Effector memory CD8-positive, alpha-beta T cell (primary cell): Measurements from ENCODE around the gene KRTAP10-9.
"Not testable (repeated sequence)": the region's sequence is repeated elsewhere in the genome, so short reads cannot be mapped to it uniquely, and the experiment has no call there.

ENCODE experiments used
- ATAC-seq: fragments of 150-1000 bp; cut with Tn5 transposase; replicated peaks from 2 replicates; pipeline ENCODE4 v1.10.0; 2021; ENCODE audit warnings: mild to moderate bottlenecking, moderate library complexity
- DNase-seq, 3 experiments: peaks; one replicate each; pipeline ENCODE4 v3.0.0; 2021
- H3K27ac Mint-ChIP-seq, 2 donors: one replicate each; pipeline ENCODE4 v1.8.0; 2022; ENCODE audit warnings: mild to moderate bottlenecking in 2 of 2, mixed read lengths in 2 of 2, moderate library complexity in 2 of 2
- H3K27me3 Mint-ChIP-seq, 2 donors: one replicate each; pipeline ENCODE4 v1.8.0; 2022; ENCODE audit warnings: mixed read lengths in 2 of 2
- H3K36me3 Mint-ChIP-seq: one replicate; pipeline ENCODE4 v1.8.0; 2022; ENCODE audit warnings: mild to moderate bottlenecking, moderate library complexity, mixed read lengths; ENCODE audit not compliant: insufficient read depth
- H3K4me1 Mint-ChIP-seq, 2 donors: one replicate each; pipeline ENCODE4 v1.8.0; 2022; ENCODE audit warnings: low read depth in 2 of 2, mixed read lengths in 2 of 2
- H3K4me3 Mint-ChIP-seq, 2 donors: one replicate each; pipeline ENCODE4 v1.8.0; 2022; ENCODE audit warnings: mild to moderate bottlenecking in 2 of 2, mixed read lengths in 2 of 2, moderate library complexity in 2 of 2
- H3K9me3 Mint-ChIP-seq, 2 donors: one replicate each; pipeline ENCODE4 v1.8.0; 2022; ENCODE audit warnings: mixed read lengths in 2 of 2
- total RNA-seq, 9 experiments: gene quantifications; one replicate each; lab custom pipeline; 2026; lab: John Stamatoyannopoulos, UW

The KRTAP10-9 gene, protein sequence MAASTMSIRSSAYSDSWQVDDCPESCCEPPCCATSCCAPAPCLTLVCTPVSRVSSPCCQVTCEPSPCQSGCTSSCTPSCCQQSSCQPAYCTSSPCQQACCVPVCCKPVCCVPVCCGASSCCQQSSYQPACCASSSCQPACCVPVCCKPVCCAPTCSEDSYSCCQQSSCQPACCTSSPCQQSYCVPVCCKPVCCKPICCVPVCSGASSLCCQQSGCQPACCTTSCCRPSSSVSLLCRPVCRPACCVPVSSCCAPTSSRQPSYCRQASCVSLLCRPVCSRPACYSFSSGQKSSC
- total RNA-seq, result 0 to 0.13 (median 0) reads per million in 9 experiments

DNA sequence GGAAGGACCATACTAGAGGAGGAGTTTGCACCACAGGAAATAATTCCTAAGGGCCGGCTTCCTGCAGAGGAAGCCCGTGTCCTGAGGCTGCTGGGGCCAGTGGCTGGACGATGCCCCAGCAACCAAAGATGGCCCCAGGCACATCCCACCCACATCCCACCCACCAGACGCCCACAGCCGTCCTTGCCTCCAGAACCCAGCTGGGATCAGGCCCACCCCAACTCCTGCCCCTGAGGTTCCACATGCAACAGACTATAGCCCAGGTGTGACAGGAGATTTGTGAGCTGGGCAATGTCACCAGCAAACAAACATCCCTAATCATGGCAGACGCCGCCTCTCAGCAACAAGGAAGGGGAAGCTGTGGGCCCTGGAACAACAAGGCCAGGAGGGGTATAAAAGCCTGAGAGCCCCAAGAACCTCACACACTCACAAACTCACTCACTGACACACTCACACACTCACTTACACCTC is at the start of gene KRTAP10-9:
Gene KRTAP10-9 (plus strand): TSS at position 421 of the 471 bp plus-strand sequence. CDS start 79 bp downstream, outside the sequence.
- no peak for DNase-seq
- peaks cover 23 to 46% of the 10 kb centered on the region in 2 donors for H3K9me3 Mint-ChIP-seq
- no peak for ATAC-seq
- peaks cover 13% of the 10 kb centered on the region for H3K36me3 Mint-ChIP-seq
- H3K4me3 Mint-ChIP-seq, result peak within 1 kb of the TSS; percentile 68 to 75
- peaks cover 42 to 56% of the 10 kb centered on the region in 2 donors for H3K4me1 Mint-ChIP-seq
- peak within 1 kb of the TSS; percentile 89 to 90 for H3K27ac Mint-ChIP-seq
- no peaks in the 10 kb centered on the region for H3K27me3 Mint-ChIP-seq

DNA sequence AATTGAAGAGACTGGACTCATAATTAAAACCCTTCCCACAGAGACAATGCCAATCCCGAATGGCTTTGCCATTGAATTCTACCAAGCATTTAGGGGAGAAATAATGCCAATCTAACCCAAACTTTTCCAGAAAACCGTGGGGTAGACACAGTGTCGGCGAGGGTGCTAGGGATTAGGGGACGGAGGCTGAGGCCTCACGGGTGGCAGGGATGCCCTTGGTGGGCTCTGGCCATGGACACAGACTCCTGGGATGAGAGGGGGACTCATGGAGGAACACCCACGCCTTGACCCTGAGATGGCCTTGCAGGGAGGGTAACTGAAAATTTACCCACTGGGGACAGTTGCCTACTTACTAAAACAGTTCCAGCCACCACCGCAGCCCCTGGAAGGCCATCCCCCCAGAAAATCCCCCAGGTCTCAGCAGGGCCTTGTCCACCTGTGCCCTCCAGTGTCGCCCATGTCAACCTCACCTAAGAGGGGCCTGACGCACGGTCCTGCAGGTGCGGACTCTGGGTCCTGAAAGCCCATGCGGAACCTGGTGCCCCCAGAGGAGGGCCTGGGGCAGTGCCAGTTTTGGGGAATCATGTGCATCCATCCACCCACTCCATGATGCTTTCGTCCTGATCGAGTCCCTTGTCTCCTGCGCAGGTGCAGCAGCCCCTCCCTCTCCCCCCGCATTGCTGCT is 48.4 kb upstream of the KRTAP10-9 start:
- peaks cover 19 to 66% of the 10 kb centered on the region in 2 donors for H3K27me3 Mint-ChIP-seq

DNA sequence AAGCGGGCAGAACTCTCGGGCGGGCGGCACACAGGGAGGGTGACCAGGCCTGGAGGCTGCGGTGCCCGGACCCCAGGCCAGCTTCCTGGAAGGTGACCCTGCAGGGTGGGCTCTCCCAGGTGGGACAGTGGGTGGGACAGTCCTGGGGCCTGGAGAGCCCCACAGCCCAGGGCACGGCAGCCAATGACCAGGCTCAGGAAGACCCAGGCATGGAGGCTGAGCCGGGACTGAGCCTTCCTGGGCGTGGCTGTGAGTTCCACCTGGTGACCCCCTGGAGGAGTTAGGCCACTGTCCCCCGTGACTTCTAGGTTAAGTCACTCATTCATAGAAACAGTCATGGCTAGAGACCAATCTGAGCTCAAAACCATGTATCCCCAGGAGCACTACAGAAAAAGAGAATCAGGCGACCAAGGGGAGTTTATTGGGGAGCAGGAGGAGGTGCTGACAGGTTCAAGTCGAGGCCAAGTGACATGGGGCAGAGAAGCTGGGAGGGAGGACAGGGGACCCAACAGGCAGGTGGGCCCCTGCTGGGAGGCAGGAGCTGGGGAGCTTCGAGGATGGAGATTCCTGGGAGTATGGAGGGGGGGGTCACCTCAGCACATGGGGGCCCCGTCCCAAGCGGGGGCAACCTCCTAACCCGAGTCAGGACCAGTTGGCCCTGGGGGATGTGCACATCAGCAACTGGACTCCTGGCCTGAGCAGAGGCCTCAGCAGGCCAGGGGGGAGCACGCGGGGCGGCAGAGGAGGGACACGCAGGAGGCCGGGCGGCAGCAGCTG is 47.6 kb upstream of the KRTAP10-9 start:
- peaks cover 7 to 9% of the 10 kb centered on the region in 2 donors for H3K9me3 Mint-ChIP-seq
- no peak overlapping the region for H3K27ac Mint-ChIP-seq
- no peak overlapping the region for H3K4me3 Mint-ChIP-seq
- ATAC-seq (no peak), DNase-seq (no peak)
- peaks cover 21 to 68% of the 10 kb centered on the region in 2 donors for H3K27me3 Mint-ChIP-seq
- no peaks in the 10 kb centered on the region for H3K36me3 Mint-ChIP-seq
- peaks cover 7 to 11% of the 10 kb centered on the region in 2 donors for H3K4me1 Mint-ChIP-seq

More for the DNA sequence above, 48.4 kb upstream of the KRTAP10-9 start:
- peaks cover 7 to 9% of the 10 kb centered on the region in 2 donors for H3K9me3 Mint-ChIP-seq
- H3K27ac Mint-ChIP-seq, result no peak overlapping the region
- ATAC-seq, result no peak
- no peaks in the 10 kb centered on the region for H3K36me3 Mint-ChIP-seq
- no peak overlapping the region for H3K4me3 Mint-ChIP-seq
- DNase-seq, result no peak
- H3K4me1 Mint-ChIP-seq, result peaks cover 7 to 8% of the 10 kb centered on the region in 2 donors

DNA sequence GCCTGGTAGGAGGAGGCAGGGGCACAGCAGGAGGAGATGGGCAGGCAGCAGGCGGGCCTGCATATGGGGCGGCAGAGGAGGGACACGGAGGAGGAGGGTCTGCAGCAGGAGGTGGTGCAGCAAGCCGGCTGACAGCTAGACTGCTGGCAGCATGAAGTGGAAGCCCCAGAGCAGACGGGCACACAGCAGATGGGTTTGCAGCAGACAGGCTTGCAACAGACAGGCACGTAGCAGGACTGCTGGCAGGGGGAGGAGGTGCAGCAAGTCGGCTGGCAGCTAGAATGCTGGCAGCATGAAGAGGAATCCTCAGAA is 47.1 kb upstream of the KRTAP10-9 start:
- ATAC-seq (no peak), DNase-seq (no peak)
- Mint-ChIP-seq H3K36me3 (no peaks in the 10 kb centered on the region), H3K27ac (no peak overlapping the region), H3K9me3 (peaks cover 7 to 9% of the 10 kb centered on the region in 2 donors), H3K27me3 (peaks cover 21 to 68% of the 10 kb centered on the region in 2 donors), H3K4me3 (peak overlapping the region in 1 of 2 donors; percentile 52), H3K4me1 (peaks cover 2 to 10% of the 10 kb centered on the region in 2 donors)

DNA sequence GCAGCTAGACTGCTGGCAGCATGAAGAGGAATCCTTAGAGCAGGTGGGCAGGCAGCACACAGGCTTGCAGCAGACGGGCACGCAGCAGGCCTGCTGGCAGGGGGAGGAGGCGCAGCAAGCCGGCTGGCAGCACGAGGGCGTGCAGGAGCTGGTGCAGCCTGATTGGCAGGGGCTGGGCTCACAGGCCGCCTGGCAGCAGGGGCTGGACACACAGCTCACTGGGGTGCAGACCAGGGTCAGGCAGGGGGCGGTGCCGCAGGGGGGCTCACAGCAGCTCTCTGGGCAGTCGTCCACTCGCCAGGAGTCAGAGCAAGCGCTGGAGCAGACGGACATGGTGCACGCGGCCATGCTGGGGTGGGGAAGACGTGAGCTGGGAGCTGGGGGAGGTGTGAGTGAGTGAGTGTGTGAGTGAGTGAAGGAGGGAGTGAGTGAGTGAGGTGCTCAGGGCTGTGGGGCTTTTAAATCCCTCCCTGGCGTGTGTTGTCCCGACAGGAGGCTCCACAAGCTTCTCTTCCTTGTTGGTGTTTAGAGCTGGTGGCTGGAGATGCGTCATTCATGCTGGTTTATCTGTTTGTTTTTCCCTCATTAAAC is 46.6 kb upstream of the KRTAP10-9 start, which contains the start of gene KRTAP10-5:
Gene KRTAP10-5 (minus strand): TSS at position 374 of the 591 bp plus-strand sequence. CDS start 26 bp downstream, at position 348.
- not testable (repeated sequence) for H3K27ac Mint-ChIP-seq, DNase-seq, H3K36me3 Mint-ChIP-seq, H3K9me3 Mint-ChIP-seq, ATAC-seq, H3K4me1 Mint-ChIP-seq
- Mint-ChIP-seq H3K4me3 (peak within 1 kb of the TSS in 1 of 2 donors; percentile 52), H3K27me3 (peaks cover 19 to 68% of the 10 kb centered on the region in 2 donors)

DNA sequence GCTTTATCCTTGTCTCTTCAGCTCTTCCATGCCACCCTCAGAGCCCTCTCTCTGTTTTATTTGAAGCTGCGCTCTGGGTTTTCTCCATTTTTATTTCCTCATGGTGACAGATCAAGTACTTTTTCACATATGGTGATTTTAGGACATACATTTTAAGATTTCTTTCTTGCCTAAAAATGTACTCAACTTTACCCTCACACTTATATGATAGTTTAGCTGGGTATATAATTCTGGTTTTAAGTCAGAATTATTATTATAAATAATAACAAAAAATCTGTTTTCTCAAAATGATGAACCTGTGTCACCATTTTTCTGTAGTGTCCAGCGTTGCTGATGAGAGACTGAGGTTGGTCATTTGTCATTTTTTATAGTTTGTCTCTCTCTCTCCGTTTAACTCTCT is 45.7 kb upstream of the KRTAP10-9 start:
- Mint-ChIP-seq H3K4me3 (no peak overlapping the region), H3K9me3 (peaks cover 7 to 9% of the 10 kb centered on the region in 2 donors), H3K4me1 (peaks cover 0 to 7% of the 10 kb centered on the region in 2 donors), H3K36me3 (no peaks in the 10 kb centered on the region), H3K27me3 (peaks cover 28 to 69% of the 10 kb centered on the region in 2 donors), H3K27ac (no peak overlapping the region)
- no peak for DNase-seq
- no peak for ATAC-seq

DNA sequence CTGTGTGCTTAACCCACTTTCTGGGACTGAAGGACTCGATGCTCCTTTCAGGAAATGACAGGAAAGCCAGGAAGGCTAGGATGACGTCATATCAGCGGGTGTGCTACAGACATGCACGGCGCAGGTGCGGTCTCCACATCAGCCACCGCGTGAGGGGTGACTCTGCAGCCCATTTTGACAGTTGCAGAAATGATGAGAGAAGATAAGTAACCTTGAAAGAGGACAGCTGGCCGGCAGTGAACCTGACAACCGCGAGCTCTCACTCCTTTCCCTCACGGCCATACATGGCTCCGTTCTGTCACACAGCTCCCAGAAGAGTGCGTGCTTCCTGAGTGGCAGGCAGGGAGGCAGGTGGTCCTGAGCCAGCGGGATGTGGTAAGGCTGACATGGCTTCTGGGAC is 44.8 kb upstream of the KRTAP10-9 start:
- Mint-ChIP-seq H3K36me3 (no peaks in the 10 kb centered on the region), H3K9me3 (peaks cover 7 to 9% of the 10 kb centered on the region in 2 donors), H3K27ac (no peak overlapping the region), H3K27me3 (peaks cover 37 to 78% of the 10 kb centered on the region in 2 donors), H3K4me1 (peaks cover 0 to 7% of the 10 kb centered on the region in 2 donors), H3K4me3 (no peak overlapping the region)
- ATAC-seq (no peak), DNase-seq (no peak)

DNA sequence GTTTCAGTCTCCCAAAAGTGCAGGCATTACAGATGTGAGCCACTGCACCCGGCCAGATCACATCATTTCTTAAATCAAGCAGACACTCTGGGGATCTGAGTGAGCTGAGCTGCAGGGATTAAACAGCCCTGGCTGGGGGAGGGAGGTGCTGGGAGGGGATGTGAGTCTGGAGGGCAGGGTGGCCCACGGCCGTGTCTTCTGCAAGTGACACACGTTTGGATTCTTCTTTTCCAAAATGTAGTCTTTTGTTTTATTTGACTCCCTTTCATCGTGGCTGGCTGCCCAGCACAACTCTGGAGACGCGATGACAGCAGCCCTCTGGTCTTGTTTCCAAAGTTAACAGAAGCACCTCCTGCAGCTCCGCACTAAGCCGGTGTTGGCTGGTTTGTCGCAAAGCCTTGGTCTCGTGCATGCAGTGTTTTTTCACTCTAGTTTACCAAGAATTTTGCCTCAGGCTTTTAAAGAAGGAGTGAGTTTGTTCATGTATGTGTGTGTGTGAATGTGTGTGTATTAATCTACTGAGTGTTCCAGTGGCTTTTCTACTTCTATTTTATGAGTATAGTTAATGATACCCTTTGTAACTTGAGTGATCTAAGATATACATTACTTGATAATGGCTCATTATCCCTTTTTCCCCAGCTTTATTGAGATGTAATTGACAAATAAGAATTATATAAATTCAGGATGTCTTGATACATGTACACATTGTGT is 43.6 kb upstream of the KRTAP10-9 start:
- no peak for DNase-seq
- no peak overlapping the region for H3K4me3 Mint-ChIP-seq
- H3K4me1 Mint-ChIP-seq, result peaks cover 0 to 7% of the 10 kb centered on the region in 2 donors
- no peak for ATAC-seq
- H3K27ac Mint-ChIP-seq, result peak overlapping the region in 1 of 2 donors; percentile 87
- no peaks in the 10 kb centered on the region for H3K36me3 Mint-ChIP-seq
- peaks cover 5 to 9% of the 10 kb centered on the region in 2 donors for H3K9me3 Mint-ChIP-seq
- H3K27me3 Mint-ChIP-seq, result peaks cover 41 to 89% of the 10 kb centered on the region in 2 donors

DNA sequence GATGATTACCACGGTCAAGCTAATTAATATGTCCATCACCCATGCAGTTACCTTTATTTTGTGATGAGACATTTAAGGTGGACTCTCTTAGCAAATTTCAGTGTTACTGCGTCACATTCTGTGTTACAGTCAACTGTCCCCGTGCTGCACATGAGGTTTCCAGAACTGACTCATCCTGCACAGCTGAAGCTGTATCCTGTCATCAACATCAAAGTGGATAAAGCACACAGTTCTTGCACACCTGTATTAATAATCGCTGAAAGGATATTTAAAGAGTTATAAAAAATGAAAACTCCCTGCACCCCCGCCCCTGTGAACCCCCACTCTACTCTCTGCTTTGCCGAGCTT is 43.1 kb upstream of the KRTAP10-9 start:
- no peaks in the 10 kb centered on the region for H3K36me3 Mint-ChIP-seq
- ATAC-seq (peak; percentile 42), DNase-seq (no peak)
- peaks cover 5 to 9% of the 10 kb centered on the region in 2 donors for H3K9me3 Mint-ChIP-seq
- peaks cover 0 to 7% of the 10 kb centered on the region in 2 donors for H3K4me1 Mint-ChIP-seq
- no peak overlapping the region for H3K4me3 Mint-ChIP-seq
- no peak overlapping the region for H3K27ac Mint-ChIP-seq
- H3K27me3 Mint-ChIP-seq, result peaks cover 41 to 89% of the 10 kb centered on the region in 2 donors

DNA sequence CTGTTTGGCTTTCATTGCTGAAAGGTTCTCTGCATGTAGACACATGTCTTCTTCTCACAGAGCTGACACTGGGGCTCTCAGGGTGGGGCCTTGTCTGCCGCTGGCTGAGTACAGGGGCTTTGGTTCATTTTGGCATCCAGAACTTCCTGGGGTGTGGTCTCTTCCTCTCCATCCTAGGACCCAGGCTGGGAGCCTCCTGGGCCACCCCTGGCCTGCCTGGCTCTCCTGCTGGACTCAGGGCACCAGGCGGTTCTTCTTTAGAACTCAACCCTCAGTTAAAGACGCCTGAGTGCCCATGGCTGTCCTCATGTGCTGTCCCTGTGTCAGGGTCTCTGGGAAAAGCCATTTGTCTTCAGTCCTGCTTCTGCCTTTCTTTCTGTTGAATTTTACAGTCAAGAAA is 41.0 kb upstream of the KRTAP10-9 start:
- DNase-seq (no peak), ATAC-seq (no peak)
- peaks cover 0 to 7% of the 10 kb centered on the region in 2 donors for H3K4me1 Mint-ChIP-seq
- H3K27me3 Mint-ChIP-seq, result peaks cover 41 to 89% of the 10 kb centered on the region in 2 donors
- H3K36me3 Mint-ChIP-seq, result no peaks in the 10 kb centered on the region
- no peak overlapping the region for H3K27ac Mint-ChIP-seq
- H3K9me3 Mint-ChIP-seq, result peaks cover 5 to 9% of the 10 kb centered on the region in 2 donors
- no peak overlapping the region for H3K4me3 Mint-ChIP-seq

DNA sequence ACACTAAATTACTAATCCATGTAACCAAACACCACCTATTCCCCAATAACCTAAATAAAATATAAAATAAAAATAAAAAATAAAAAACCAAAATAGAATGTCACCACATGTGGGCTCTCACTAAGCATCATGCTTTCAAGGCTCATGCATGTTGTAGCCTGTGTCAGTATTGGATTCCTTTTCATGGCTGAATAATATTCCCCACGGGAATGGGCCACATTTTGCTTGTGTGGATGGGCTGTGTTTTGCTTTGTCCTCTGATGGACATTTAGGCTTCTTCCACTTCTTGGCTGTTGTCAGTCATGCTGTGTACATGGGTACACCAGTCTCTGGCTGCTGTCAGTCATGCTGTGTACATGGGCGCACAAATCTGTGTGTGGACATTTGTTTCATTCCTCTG is 37.8 kb upstream of the KRTAP10-9 start:
- Mint-ChIP-seq H3K27me3 (peaks cover 32 to 74% of the 10 kb centered on the region in 2 donors), H3K9me3 (no peaks in the 10 kb centered on the region), H3K4me1 (peaks cover 2 to 5% of the 10 kb centered on the region in 2 donors), H3K27ac (peak overlapping the region in 1 of 2 donors; percentile 35), H3K36me3 (no peaks in the 10 kb centered on the region), H3K4me3 (no peak overlapping the region)
- DNase-seq (no peak), ATAC-seq (no peak)

DNA sequence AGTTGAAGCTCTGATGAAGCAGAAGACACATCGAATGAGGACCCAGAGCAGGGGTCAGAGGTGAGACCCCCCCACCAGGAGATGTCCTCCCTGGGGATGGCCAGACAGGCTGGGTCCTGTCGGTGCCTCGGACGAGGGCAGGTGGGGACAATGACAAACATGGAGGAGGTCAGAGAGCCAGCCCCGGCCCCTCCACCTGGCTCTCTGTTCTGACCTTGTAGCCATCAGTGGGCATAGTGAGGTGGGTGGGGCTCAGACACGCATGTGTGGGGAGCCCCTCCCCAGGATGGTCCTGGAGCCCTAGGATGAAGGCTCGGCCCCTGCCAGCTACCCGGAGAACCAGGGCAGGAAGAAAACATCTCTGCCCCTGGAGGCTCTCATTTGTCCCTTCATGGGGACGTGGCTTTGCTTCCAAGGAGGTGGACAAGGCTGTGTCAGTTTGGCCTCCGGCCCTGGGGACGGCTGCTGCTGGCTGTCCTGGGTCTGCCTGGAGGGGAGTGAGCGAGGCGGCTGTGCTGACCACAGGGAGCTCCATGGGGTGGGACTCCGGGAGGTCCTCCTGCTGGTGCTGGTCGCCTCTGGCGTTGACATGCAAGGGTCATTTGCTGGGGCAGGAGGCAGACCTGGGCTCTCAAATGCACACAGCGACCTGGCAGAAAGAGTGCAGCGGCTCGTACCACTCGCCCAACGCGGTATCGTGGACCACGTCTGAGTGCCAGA is 37.1 kb upstream of the KRTAP10-9 start:
- Mint-ChIP-seq H3K4me1 (peaks cover 0 to 2% of the 10 kb centered on the region in 2 donors), H3K27me3 (peaks cover 25 to 67% of the 10 kb centered on the region in 2 donors), H3K27ac (peak overlapping the region in 1 of 2 donors; percentile 35), H3K36me3 (no peaks in the 10 kb centered on the region), H3K9me3 (no peaks in the 10 kb centered on the region), H3K4me3 (no peak overlapping the region)
- no peak for DNase-seq
- ATAC-seq, result no peak
